NCI-H82 treated with DMSO at 0.1 percent for 48 hours (cell line): Measurements from ENCODE around the gene RBM4.
"Not testable (repeated sequence)": the region's sequence is repeated elsewhere in the genome, so short reads cannot be mapped to it uniquely, and the experiment has no call there.

Experiments
- DNase-seq: peaks from one replicate; lab custom pipeline; 2025; ENCODE audit not compliant: unreplicated experiment; lab: John Stamatoyannopoulos, UW

RBM4 gene, protein sequence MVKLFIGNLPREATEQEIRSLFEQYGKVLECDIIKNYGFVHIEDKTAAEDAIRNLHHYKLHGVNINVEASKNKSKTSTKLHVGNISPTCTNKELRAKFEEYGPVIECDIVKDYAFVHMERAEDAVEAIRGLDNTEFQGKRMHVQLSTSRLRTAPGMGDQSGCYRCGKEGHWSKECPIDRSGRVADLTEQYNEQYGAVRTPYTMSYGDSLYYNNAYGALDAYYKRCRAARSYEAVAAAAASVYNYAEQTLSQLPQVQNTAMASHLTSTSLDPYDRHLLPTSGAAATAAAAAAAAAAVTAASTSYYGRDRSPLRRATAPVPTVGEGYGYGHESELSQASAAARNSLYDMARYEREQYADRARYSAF

DNA sequence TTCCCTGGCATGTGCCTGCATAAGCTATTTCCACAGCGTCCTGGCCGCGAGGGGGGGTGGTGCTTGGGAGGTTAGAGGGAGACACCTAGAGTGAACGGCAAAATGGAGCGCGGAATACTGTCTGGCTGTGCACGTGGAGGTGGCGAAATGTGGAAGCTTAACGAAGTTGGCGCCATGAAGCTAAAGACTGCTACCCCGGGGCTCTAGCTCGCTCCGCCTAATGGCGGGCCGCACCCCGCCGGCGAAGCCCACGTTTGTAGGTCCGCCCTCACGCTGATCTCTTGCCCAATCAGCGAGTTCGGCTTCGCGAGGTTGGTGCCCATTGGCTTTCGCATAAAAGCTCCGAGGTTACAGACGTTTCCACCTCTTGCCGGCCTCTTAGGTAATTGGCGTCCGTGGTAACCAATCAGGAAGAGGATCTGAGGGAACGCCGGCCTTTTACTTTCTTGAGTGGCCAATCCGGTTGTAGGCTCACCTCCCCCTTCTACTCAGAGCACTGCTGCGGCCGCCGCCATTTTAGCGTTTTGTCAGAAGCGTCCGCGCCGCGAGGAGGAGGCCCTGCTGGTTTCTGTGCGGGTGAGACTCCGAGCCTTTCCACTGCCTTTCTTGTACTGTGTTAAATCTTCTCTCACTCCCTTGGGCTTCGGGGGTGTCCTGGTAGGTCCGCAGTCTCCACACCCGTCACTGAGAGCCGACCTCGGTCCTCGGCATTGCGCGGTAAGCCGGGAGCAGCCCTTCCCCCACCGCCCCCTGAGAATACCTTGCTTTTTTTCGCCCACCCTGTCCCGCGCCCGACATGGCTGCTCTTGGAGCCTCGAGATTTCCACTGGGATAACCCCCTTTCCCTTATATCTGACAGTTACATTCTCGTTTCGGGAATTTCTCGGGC lies at the start of gene RBM4:
TSS of gene RBM4 (plus strand) at position 527 of the 889 bp plus-strand sequence. CDS start 1,009 bp downstream, outside the sequence.
- peak; percentile 98 for DNase-seq

DNA sequence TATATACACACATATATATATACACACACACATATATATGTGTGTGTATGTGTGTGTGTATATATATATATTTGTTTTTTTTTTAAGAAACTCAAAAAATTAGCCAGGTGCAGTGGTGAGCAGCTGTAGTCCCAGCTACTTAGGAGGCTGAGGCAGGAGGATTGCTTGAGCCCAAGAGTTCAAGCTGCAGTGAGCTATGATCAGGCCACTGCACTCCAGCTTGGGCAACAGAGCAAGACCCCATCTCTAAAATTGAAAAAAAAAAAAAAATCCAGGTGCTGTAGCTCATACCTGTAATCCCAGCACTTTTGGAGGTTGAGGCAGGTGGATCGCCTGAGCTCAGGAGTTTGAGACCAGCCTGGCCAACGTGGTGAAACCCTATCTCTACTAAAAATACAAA lies 49.2 kb upstream of the RBM4 start:
- DNase-seq = not testable (repeated sequence)

DNA sequence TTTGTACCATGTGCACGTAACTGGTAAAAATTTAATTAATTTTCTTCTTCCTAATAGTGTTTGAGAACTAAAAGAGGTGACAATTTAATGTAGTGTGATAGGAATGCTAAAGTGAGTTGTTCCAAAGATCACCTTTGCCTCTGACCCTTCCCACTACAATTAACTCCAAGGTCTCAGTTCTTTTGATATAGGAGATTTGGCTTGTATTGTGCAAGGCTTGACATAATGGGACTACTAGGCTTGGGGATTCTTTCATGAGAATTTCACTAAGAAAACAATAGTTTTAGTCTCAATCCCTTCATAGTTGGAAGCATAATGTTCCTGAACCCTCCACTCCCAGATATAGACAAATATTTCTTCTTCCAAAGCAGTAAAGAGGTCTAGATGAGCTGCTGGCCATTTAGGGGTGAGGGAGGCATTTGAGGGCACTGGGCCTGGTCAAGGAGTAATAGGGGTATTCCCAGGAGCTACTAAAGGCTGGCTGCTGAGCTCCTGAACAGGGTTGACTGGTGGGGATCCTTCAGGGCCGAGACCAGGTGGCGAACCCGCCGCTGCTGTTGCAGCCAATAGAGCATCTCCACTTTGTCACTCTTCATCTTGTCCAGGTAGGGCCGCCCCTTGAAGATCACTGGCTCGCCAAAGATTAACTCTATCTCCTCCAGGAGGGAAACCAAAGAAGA lies 48.4 kb upstream of the RBM4 start:
- no peak for DNase-seq

DNA sequence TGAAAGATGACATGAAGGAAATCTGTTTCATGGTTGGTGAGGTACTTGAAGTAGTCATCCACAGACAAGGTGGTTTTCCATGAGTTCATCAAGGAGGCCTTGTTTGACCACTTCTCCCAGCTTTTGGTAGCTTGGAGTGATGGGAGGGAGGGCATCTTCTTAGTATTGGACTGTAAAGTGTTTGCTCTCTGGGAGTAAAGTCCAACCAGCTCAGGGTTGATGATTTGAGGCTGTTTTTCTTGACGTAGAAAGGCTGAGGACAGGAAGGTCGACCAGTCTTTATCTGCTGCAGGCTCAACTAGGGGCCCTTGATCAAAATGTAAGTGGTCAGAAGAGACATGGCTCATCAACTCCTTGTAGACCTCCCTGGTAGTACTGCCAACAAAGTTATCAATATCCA lies 47.3 kb upstream of the RBM4 start:
- no peak for DNase-seq

DNA sequence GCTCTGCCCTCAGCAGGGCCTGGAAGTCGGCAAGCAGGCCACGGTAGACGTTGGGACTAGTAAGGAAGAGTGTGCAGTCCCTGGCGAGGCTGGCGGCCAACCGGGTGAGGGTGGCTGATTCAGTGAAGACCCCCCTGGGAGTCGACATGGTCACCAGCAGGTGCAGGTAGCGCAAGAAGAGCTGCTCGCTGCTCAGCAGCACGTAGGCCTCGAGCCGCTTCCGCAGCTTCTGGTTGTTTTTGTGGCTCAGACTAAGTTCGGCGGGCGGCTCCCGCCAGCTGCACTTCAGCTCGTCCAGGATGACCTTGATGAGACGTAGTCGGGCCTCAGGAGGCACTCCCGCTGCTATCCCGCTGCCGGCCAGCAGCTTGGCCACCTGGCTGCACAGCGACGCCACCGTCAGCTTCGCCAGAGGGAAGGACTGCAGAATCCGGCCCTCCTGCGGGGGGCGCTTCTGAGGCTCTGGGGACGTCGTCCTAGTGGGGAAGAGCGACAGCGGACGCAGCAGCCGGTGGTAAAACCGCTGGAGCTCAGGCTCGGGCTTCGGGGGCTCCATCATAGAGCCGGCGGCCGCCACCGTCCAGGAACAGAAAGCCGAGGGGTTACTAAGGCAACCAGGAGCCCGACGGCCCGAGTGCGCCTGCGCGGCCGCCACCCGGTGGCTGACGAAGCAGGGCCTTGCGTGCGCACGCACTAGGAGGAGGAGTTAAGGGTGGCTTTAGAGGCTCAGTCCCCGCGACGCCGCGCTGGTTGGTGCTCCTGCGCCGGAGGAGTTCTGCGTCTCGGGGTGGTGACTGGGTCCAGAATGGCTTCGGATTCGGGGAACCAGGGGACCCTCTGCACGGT lies 45.8 kb upstream of the RBM4 start, which contains the start of the genes CCDC87 and CCS:
TSS of gene CCDC87 (minus strand) at position 607 of the 846 bp plus-strand sequence. CDS start at position 559, 48 bp downstream.
TSS of gene CCS (plus strand) at position 729 of the 846 bp plus-strand sequence. CDS start at position 806, 77 bp downstream.
- peak; percentile 78 for DNase-seq

DNA sequence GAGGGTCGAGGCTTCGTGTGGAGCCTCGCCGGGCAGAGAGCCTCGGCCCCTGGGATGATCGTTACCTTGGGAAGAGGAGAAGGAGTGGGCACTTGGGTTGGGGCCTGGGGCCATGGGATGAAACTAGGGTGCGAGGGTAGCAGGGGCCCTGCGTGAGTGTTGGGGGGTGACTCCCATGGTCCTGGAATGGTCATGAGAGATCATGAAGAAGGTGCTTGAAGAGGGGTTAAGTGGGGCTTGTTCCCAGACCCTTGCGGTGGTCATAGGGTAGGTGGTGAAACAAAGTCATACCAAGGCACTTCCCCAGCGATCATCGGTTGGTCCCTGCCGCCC lies 45.2 kb upstream of the RBM4 start:
- no peak for DNase-seq

DNA sequence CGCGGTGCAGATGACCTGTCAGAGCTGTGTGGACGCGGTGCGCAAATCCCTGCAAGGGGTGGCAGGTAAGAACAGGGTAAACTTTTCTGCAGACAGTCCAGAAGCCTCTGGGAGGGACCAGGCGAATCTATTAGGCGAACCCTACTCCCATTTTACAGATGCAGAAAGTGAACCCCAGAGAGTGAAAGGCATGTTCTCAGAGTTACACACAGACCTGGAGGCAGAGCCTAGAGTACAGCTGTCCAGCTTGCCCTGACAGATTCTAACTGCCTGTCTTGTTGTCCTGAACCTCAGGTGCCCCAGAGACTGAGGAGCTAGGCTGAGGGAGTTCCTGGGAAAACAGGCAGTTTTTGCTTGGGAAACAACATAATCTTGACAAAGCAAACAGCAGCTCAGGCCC lies 44.9 kb upstream of the RBM4 start:
- no peak for DNase-seq

DNA sequence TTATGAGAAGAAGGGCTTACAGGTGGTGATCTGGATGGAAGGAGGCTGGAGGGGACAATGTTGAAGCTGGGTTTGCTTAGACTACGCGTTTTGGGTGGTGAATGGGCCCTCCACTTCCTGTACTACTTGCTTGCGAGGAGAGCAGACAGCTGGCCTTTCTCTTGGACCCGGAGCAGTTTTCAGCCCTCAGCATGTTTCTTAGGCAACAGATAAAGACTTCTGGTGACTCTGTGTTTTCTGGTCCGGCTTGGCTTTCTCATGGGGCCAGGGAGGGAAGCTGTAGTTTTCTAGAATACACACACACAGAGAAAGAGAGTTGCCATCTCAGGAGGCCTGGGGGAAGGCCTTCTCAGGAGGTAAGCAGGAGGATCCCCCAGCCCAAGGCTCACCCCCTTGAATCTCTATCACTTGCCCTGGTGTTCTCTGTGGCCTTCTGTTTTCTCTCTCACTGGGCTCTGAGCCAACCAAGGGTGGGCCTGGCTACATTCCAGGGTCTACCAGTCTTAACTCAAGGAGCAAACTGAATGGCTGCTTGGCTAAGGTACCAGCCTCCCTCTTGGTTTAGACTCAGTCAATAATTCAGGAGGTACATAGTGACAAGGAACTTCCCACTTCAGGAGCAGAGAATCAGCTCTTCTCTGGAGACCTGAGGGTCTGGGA lies 43.1 kb upstream of the RBM4 start:
- DNase-seq = peak; percentile 43

DNA sequence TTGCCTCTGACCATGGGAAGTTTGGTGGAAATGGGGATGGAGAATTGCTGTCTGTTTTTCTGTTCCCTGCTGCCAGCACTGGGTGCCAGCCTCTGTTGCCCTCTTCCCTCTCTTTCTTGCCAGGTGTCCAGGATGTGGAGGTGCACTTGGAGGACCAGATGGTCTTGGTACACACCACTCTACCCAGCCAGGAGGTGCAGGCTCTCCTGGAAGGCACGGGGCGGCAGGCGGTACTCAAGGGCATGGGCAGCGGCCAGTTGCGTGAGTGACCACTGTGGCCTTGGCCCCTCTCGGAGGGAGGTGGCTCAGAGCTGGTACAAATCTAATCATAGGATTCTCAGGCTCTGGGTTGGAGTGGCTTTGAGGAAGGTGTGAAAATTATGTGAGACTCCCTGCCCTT lies 39.5 kb upstream of the RBM4 start:
- no peak for DNase-seq

DNA sequence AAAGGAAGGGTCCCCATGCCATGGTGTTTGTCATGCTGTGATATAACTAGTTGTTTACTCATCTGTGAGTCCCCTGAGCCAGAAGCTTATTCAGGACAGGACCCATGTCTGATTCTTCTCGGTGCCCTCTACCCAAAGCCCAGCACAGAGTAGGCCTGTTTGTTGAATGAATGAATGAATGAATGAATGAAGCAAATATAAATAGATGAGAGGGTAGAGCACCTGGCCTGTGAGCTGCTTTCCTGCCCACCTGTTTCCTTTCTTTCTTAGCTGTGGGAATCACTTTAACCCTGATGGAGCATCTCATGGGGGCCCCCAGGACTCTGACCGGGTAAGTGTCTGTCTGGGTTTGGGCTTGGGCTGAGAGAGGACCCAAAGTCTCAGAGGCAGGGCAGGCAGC lies 38.3 kb upstream of the RBM4 start:
- DNase-seq = no peak

DNA sequence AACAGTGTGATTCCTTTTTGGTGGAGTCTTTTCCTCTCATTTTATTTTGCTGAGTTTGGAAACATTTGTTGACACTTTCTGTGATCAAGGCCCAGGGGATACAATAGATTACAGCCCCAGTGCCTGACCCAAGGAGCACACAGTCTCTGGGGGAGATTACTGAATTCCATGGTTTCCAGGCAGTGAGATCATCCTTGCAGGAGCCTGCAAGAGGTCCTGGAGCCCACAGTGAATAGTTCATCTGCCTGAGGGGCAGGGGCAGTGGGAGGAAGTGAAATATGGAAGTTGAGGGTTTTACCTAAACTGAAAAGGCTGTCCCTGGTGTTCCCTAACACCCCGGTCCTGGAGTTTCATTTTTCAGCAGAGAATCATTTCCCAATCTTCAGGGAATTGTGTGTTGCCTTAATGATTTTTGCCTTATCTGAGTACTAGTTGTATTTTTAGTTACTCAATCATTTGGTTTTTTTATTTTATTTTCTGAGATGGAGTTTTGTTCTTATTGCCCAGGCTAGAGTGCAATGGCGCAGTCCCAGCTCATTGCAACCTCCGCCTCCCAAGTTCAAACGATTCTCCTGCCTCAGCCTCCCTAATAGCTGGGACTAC lies 37.8 kb upstream of the RBM4 start:
- DNase-seq = no peak

DNA sequence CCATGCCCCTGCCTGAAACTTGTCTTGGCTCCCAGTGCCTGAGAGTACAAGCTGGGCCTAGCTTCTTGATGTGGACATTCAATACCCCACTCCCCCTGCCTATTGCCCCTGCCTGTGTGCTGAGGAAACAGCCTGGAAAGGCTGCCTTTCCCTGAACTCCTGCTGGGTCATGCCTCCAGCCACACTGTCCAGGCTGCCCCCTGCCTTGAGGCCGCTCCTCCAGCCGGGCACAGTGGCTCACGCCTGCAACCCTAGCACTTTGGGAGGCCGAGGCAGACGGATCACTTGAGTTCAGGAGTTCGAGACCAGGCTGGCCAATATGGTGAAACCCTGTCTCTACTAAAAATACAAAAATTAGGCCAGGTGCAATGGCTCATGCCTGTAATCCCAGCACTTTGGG lies 35.4 kb upstream of the RBM4 start:
- DNase-seq = no peak

DNA sequence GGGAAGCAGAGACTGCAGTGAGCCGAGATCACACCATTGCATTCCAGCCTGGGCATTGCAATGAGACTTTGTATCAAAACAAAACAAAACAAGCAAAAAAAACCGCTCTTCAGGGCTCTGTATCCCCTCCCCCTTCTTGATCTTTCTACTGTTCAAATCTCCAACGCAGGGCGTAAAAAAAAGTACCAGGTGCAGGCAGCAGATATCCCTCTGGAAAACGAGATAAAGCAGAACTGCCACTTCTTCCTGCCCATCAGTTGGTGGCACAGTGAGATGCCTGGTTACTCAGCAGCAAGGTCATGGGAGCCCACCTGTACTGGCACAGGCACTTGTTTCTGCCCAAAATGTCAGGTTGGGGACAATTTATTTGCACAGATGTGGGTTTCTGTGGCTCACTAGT lies 34.3 kb upstream of the RBM4 start:
- no peak for DNase-seq

DNA sequence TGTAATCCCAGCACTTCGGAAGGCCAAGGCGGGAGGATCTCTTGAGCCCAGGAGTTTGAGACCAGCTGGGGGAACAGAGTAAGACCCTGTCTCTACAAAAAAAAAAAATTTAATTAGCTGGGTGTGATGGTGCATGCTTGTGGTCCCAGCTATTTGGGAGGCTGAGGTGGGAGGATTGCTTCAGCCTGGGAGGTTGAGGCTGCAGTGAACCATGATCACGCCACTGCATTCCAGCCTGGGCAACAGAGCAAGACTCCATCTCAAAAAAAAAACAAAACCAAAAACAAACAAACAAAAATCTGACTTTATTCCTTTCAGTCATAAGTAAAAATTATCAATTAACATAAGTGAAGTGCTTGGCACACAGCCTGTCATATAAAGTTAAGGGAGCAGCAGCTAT lies 31.9 kb upstream of the RBM4 start:
- DNase-seq = not testable (repeated sequence)

DNA sequence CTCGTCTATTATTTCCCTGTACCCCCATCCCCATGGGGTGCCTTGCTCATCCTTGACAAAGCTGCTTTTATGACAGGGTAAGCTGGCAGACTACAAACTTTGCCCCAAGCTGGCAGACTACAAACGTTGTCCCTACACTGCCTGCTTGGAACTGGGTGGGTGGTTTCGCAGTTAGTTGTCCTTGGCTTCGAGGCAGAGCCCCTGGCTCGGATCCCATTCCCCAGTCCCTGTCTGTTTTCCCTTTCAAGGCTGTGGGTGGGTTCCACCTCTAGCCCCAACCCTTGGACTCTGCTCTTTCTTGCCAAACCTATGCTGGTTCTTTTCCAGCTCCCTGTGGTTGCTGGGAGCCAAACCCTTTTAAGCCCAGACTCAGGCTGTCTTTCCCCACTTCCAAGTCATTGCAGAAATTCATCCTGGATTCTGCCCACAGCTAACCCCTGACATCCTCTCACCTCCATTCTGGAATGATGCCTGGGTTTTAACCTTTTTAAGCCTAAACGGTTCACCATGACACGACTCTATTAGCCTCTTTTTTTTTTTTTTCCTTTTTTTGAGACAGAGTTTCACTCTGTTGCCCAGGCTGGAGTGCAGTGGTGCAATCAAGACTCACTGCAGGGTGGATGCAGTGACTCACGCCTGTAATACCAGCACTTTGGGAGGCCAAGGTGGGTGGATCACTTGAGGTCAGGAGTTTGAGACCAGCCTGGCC lies 31.2 kb upstream of the RBM4 start:
- no peak for DNase-seq

DNA sequence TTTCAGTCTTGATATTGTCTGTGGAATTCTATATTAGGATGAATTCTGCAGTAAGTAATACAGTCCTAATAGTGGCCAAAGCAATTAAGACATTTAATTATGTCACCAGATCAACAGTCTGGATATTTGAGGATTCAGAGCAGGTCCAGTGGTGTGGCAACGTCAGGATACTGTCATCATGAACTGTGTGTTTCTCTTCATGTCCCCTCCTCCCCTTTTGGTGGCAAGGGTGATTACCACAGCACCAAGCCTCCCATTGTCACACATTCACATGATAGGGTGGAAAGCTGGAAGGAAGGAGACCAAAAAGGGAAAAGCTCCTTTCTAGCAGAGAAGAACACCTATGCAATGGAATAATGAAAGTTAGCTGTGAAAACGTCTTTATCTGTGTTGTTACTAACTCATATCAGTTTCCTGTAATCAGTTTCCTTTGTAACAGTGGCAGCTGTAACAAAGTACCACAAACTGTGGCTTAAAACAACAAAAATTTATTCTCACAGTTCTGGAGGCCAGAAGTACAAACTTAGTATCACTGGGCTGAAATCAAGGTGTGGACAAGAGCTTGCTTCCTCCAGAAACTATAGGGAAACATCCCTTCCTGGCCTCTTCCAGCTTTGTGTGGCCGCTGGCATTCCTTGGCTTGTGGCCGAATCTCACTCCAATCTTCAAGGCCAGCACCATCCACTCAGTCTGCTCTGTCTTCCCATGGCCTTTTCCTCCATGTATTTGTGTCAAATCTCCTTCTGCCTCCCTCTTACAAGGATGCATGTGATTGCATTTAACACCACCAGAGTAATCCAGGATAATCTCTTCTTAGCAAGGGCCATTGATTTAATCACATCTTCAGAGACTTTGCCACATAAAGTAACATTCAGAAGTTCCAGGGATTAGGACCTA lies 28.5 kb upstream of the RBM4 start:
- DNase-seq = peak; percentile 86

DNA sequence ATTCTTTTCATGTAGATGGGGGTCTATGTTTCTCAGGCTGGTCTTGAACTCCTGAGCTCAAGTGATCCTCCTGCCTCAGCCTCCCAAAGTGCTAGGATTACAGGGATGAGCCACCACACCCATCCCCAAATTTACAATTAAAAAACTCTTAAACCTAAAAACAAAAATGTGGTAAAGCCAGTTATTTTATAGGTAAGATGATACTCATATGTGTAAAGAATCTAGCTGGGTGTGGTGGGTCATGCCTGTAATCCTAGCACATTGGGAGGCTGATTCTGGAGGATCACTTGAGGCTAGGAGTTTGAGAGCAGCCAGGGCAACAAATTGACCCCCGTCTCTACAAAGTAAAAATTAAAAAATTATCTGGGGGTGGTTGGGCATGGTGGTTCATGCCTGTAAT lies 26.0 kb upstream of the RBM4 start:
- DNase-seq = no peak

DNA sequence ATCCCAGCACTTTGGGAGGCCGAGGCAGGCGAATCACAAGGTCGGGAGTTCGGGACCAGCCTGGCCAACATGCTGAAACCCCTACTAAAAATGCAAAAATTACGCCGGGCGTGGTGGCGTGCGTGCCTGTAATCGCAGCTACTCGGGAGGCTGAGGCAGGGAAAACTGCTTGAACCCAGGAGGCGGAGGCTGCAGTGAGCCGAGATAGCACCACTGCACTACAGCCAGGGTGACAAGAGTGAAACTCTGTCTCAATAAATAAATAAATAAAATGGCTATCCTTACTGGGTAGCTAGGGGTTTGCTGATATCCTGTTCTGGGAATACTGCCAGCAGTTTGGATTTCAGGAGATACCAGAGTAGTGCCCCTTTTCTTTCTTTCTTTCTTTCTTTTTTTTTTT lies 24.4 kb upstream of the RBM4 start:
- no peak for DNase-seq
